Naive thymus-derived CD8-positive, alpha-beta T cell (primary cell): ENCODE results near the gene SCTR. TPM values are rescaled to one million over a fixed set of nuclear protein-coding genes. Genes with fewer than 3 reads are reported as not detected.

Experiments
- ATAC-seq, 2 donors: fragments of 150-1000 bp; cut with Tn5 transposase in 1 of 2; sonication (Bioruptor Pico), chemical (Tn5 transposase) in 1 of 2; 1 replicate in 1 of 2; 2 replicates in 1 of 2; pipeline ENCODE4 v1.10.0; 2021; ENCODE audit warnings: mild to moderate bottlenecking in 2 of 2, moderate library complexity in 2 of 2
- POLR2A ChIA-PET: fragments of 350-600 bp; sonication (Branson Sonifier 250); formaldehyde crosslinking; loops from one replicate; lab custom pipeline; 2021; ENCODE audit warnings: antibody characterized with exemption; lab: Charles Lee
- DNase-seq, 10 donors: peaks; one replicate each; pipeline versions ENCODE4 v3.0.0 to v3.0.0-alpha.2; 2020 to 2022
- H3K27ac Mint-ChIP-seq, 10 donors: one replicate each; pipeline ENCODE4 v1.8.0; 2020 to 2022; ENCODE audit warnings: mild to moderate bottlenecking in 10 of 10, mixed read lengths in 10 of 10, moderate library complexity in 4 of 10, inconsistent platforms in 1 of 10
- H3K27me3 Mint-ChIP-seq, 5 donors: one replicate each; pipeline ENCODE4 v1.8.0; 2021 to 2022; ENCODE audit warnings: mixed read lengths in 5 of 5
- H3K36me3 Mint-ChIP-seq, 3 donors: one replicate each; pipeline ENCODE4 v1.8.0; 2020 to 2022; ENCODE audit warnings: mixed read lengths in 3 of 3, mild to moderate bottlenecking in 2 of 3, inconsistent platforms in 1 of 3
- H3K4me1 Mint-ChIP-seq, 4 donors: one replicate each; pipeline ENCODE4 v1.8.0; 2021 to 2022; ENCODE audit warnings: mixed read lengths in 4 of 4
- H3K4me3 Mint-ChIP-seq, 10 donors: one replicate each; pipeline ENCODE4 v1.8.0; 2020 to 2022; ENCODE audit warnings: mild to moderate bottlenecking in 10 of 10, mixed read lengths in 10 of 10, moderate library complexity in 6 of 10, inconsistent platforms in 1 of 10
- H3K9me3 Mint-ChIP-seq, 9 donors: one replicate each; pipeline ENCODE4 v1.8.0; 2020 to 2022; ENCODE audit warnings: mixed read lengths in 9 of 9, mild to moderate bottlenecking in 3 of 9, inconsistent platforms in 1 of 9, moderate library complexity in 1 of 9
- polyA plus RNA-seq, 3 donors: library from polyadenylated mRNA; unstranded; fragments of 300-500 nt; fragmentation: Illumina TruSeq; gene quantifications; one replicate each; pipeline ENCODE4 v1.2.3, GENCODE V29; 2021
- total RNA-seq, 8 experiments: library from RNA in 2 of 8; stranded (reverse) in 2 of 8; gene quantifications; one replicate each; pipeline ENCODE4 v1.2.3 and lab custom pipeline; 2021 to 2026

Gene SCTR
- total and polyA plus RNA-seq, 5 experiments from 2014 or later = not detected

DNA sequence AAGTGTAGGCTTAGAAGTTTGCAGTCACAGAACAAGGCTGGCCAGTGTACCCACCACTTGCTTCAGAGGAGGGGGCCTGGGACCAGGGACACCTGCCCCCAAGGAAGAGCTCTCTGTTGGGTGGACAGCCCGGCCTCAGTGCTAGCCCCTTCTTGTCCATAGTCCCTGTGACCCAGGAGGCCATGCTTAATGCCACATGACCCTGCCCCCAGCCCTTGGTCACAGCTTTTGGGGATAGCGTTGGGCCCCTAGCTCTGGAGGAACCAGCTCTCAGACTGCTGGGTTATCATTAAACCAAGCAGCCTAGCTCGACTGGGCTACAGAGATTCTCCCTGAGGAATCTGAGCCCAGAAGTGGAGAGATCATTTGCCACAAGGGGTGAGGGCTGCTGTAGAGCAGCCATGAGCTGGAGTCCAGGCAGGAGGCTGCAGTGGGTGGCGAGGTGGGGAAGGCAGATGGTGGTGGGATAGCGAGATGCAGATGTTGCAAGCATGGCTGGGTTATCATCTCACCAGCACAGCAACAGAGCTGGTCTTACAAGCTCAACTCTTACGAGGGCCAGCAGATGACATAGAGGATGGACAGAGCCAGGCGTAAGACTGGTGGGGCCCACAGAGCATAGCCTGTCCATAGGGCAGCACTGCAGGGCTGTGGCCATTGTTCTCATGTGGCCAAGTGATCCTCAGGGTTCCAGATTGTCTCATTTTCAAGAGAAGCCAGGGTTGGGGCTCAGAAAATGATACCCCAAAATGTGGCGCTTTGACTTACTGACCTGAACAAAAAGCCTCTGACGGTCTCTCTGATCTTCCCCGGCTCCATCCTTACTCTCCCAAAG lies 99.8 kb downstream of the SCTR start:
- DNase-seq = no peak

DNA sequence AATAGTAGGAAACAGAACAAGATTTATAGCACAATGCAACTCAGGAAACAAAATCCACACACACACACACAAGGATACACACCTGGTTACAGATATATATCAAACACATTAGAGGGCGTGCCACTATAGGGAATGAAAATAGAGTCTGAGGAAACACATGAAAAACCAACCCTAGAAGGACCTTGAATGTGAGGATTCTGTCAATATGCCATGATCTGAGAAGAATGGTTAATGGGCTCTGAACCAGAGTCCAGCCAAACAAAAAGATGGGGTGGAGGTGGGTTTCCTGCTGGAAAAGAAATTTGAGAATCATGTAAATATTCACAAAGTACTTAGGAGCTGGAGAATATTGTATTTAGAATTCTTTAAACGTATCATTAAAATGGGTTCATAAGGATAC lies 100.5 kb downstream of the SCTR start:
- POLR2A ChIA-PET = no interaction called here
- Mint-ChIP-seq H3K27ac (no peak overlapping the region), H3K4me3 (no peak overlapping the region), H3K4me1 (no peaks in the 10 kb centered on the region), H3K36me3 (peaks cover 0 to 6% (median 3%) of the 10 kb centered on the region in 3 donors), H3K9me3 (peaks cover 0 to 14% (median 5%) of the 10 kb centered on the region in 9 donors), H3K27me3 (peaks cover 26 to 61% (median 36%) of the 10 kb centered on the region in 5 donors)
- ATAC-seq (no peak), DNase-seq (no peak)

More for the DNA sequence above, 99.8 kb downstream of the SCTR start:
- Mint-ChIP-seq H3K27ac (no peak overlapping the region), H3K9me3 (peaks cover 0 to 14% (median 5%) of the 10 kb centered on the region in 9 donors), H3K4me1 (no peaks in the 10 kb centered on the region), H3K27me3 (peaks cover 29 to 67% (median 40%) of the 10 kb centered on the region in 5 donors), H3K4me3 (no peak overlapping the region), H3K36me3 (peaks cover 0 to 6% (median 3%) of the 10 kb centered on the region in 3 donors)
- ATAC-seq = no peak
- POLR2A ChIA-PET = no interaction called here

DNA sequence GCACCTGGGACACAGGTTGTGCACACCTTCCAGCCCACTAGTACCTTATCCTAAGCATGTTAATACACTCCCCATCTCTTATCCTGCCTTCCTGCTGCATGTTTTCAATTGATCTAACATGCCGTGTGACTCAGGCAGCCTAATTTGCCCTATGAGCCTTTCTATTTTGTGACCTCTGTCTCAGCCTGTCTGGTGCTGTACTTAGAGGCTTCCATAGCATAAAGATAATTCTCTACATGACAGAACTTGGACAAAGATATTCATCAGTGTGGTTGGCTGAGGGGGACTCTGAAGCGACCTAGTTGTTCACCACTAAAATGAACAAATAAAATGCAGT lies 101.2 kb downstream of the SCTR start:
- H3K4me1 Mint-ChIP-seq = no peaks in the 10 kb centered on the region
- H3K9me3 Mint-ChIP-seq = peaks cover 0 to 14% (median 5%) of the 10 kb centered on the region in 9 donors
- H3K27ac Mint-ChIP-seq = no peak overlapping the region
- peaks cover 0 to 6% (median 3%) of the 10 kb centered on the region in 3 donors for H3K36me3 Mint-ChIP-seq
- POLR2A ChIA-PET = no interaction called here
- ATAC-seq (no peak), DNase-seq (no peak)
- peaks cover 24 to 54% (median 33%) of the 10 kb centered on the region in 5 donors for H3K27me3 Mint-ChIP-seq
- H3K4me3 Mint-ChIP-seq = no peak overlapping the region

GRCh38 chr2:119422360-119423107 lies 101.7 kb downstream of the SCTR start:
- H3K27ac Mint-ChIP-seq = no peak overlapping the region
- peaks cover 0 to 14% (median 5%) of the 10 kb centered on the region in 9 donors for H3K9me3 Mint-ChIP-seq
- H3K27me3 Mint-ChIP-seq = peaks cover 19 to 49% (median 27%) of the 10 kb centered on the region in 5 donors
- no peak overlapping the region for H3K4me3 Mint-ChIP-seq
- ATAC-seq (no peak), DNase-seq (no peak)
- H3K36me3 Mint-ChIP-seq = peaks cover 0 to 6% (median 3%) of the 10 kb centered on the region in 3 donors
- no peaks in the 10 kb centered on the region for H3K4me1 Mint-ChIP-seq
- POLR2A ChIA-PET = no interaction called here

- ATAC-seq (no peak), DNase-seq (no peak)
- Mint-ChIP-seq H3K27me3 (peaks cover 15 to 43% (median 23%) of the 10 kb centered on the region in 5 donors), H3K4me1 (no peaks in the 10 kb centered on the region), H3K27ac (no peak overlapping the region), H3K9me3 (peaks cover 0 to 14% (median 5%) of the 10 kb centered on the region in 9 donors), H3K4me3 (no peak overlapping the region), H3K36me3 (peaks cover 0 to 6% (median 3%) of the 10 kb centered on the region in 3 donors)
- POLR2A ChIA-PET = no interaction called here
Observed at GRCh38 chr2:119421741-119422140, 102.5 kb downstream of the SCTR start.

DNA sequence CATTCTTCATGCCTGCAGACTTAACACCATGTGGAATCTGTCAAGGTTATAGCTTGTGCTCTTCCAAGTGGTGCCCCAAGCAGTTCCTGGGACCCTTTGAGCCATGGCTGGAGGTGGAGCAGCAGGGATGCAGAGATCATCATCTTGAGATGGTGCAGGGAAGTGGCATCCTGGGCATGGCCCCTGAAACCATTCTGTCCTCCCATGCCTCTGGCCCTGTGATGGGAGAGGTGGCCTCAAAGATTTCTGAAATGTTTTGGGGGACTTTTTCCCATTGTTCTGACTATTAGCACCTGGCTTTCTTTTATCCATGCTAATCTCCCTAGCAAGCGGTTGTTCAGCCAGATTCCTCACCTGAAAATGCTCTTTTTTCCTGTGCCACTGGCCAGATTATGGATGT lies 103.0 kb downstream of the SCTR start:
- peaks cover 10 to 39% (median 21%) of the 10 kb centered on the region in 5 donors for H3K27me3 Mint-ChIP-seq
- DNase-seq (no peak), ATAC-seq (no peak)
- peaks cover 0 to 3% (median 0%) of the 10 kb centered on the region in 4 donors for H3K4me1 Mint-ChIP-seq
- H3K36me3 Mint-ChIP-seq = peaks cover 0 to 6% (median 3%) of the 10 kb centered on the region in 3 donors
- H3K27ac Mint-ChIP-seq = no peak overlapping the region
- H3K4me3 Mint-ChIP-seq = no peak overlapping the region
- POLR2A ChIA-PET = no interaction called here
- peaks cover 0 to 14% (median 5%) of the 10 kb centered on the region in 9 donors for H3K9me3 Mint-ChIP-seq

- peaks cover 3 to 29% (median 13%) of the 10 kb centered on the region in 5 donors for H3K27me3 Mint-ChIP-seq
Observed at GRCh38 chr2:119419803-119420508, 104.3 kb downstream of the SCTR start.

DNA sequence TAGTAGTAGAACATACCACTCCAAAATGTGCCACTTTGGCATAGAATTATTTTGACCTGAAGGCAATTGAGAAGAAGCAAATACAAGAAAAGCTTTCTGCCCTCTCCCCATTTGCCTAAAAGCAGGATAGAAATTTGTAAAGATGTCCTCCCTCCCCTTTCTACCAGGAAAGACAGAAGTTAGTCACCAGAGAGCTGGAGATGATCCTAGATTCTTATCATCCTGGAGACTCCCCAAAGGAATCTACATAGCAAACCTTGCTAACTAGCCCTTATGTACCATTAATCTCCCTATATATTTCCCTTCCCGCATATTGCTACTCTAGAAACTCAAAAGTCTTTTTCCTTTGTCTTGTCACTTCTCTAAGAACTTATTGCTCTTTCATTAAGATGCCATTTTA lies 105.2 kb downstream of the SCTR start:
- peaks cover 2 to 17% (median 7%) of the 10 kb centered on the region in 4 donors for H3K4me1 Mint-ChIP-seq
- peaks cover 0 to 14% (median 5%) of the 10 kb centered on the region in 9 donors for H3K9me3 Mint-ChIP-seq
- H3K27ac Mint-ChIP-seq = no peak overlapping the region
- no peak overlapping the region for H3K4me3 Mint-ChIP-seq
- DNase-seq = no peak
- H3K27me3 Mint-ChIP-seq = peaks cover 3 to 28% (median 8%) of the 10 kb centered on the region in 5 donors
- peaks cover 0 to 6% (median 3%) of the 10 kb centered on the region in 3 donors for H3K36me3 Mint-ChIP-seq
- no peak for ATAC-seq
- POLR2A ChIA-PET = no interaction called here

More at GRCh38 chr2:119419803-119420508, 104.3 kb downstream of the SCTR start:
- POLR2A ChIA-PET = no interaction called here
- peaks cover 2 to 8% (median 5%) of the 10 kb centered on the region in 4 donors for H3K4me1 Mint-ChIP-seq
- peak overlapping the region in 1 of 10 donors; percentile 8 for H3K27ac Mint-ChIP-seq
- H3K4me3 Mint-ChIP-seq = no peak overlapping the region
- DNase-seq = no peak
- peaks cover 0 to 6% (median 3%) of the 10 kb centered on the region in 3 donors for H3K36me3 Mint-ChIP-seq
- peaks cover 0 to 14% (median 5%) of the 10 kb centered on the region in 9 donors for H3K9me3 Mint-ChIP-seq
- no peak for ATAC-seq

DNA sequence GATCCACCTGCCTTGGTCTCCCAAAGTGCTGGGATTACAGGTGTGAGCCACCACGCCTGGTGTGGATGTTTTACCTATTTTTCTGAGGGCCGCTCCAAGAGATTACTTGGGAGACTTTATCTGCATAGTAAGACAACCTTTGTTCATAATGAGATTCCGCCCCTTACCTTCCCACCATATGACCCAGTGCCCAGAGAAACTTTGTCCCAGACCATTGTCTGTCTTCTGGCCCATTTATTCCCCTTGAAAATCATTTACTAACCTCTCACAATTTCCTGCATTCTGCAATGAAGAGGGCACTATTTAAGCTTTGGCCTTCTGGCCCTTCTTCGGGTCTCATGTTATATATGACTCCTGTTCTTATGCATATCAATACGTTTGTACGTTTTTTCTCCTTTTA lies 106.4 kb downstream of the SCTR start:
- Mint-ChIP-seq H3K4me3 (no peak overlapping the region), H3K27me3 (peaks cover 0 to 19% (median 3%) of the 10 kb centered on the region in 5 donors), H3K9me3 (peaks cover 0 to 14% (median 5%) of the 10 kb centered on the region in 9 donors), H3K4me1 (peaks cover 2 to 17% (median 9%) of the 10 kb centered on the region in 4 donors), H3K36me3 (peaks cover 0 to 6% (median 3%) of the 10 kb centered on the region in 3 donors), H3K27ac (no peak overlapping the region)
- POLR2A ChIA-PET = no interaction called here
- ATAC-seq (no peak), DNase-seq (no peak)

- peaks cover 0 to 4% (median 0%) of the 10 kb centered on the region in 9 donors for H3K9me3 Mint-ChIP-seq
- ATAC-seq (no peak), DNase-seq (no peak)
- H3K27ac Mint-ChIP-seq = no peak overlapping the region
- H3K36me3 Mint-ChIP-seq = no peaks in the 10 kb centered on the region
- no peak overlapping the region for H3K4me3 Mint-ChIP-seq
- POLR2A ChIA-PET = no interaction called here
- peaks cover 0 to 9% (median 2%) of the 10 kb centered on the region in 5 donors for H3K27me3 Mint-ChIP-seq
- H3K4me1 Mint-ChIP-seq = peaks cover 2 to 17% (median 9%) of the 10 kb centered on the region in 4 donors
Observed at GRCh38 chr2:119416299-119416923, 107.9 kb downstream of the SCTR start.

- Mint-ChIP-seq H3K27me3 (peaks cover 0 to 9% (median 2%) of the 10 kb centered on the region in 5 donors), H3K27ac (peak overlapping the region in 3 of 10 donors; percentile 9 to 39 (median 36)), H3K4me1 (peaks cover 2 to 17% (median 9%) of the 10 kb centered on the region in 4 donors), H3K4me3 (peak overlapping the region in 1 of 10 donors; percentile 34), H3K9me3 (no peaks in the 10 kb centered on the region), H3K36me3 (no peaks in the 10 kb centered on the region)
- POLR2A ChIA-PET = no interaction called here
- DNase-seq (no peak), ATAC-seq (no peak)
Observed at GRCh38 chr2:119415630-119416029, 108.7 kb downstream of the SCTR start.

- Mint-ChIP-seq H3K4me3 (no peak overlapping the region), H3K4me1 (peaks cover 2 to 17% (median 9%) of the 10 kb centered on the region in 4 donors), H3K9me3 (no peaks in the 10 kb centered on the region), H3K36me3 (no peaks in the 10 kb centered on the region), H3K27me3 (peaks cover 0 to 4% (median 2%) of the 10 kb centered on the region in 5 donors), H3K27ac (peak overlapping the region in 2 of 10 donors; percentile 13 to 39)
- no peak for ATAC-seq
- no peak for DNase-seq
- POLR2A ChIA-PET = no interaction called here
Observed at GRCh38 chr2:119414894-119415293, 109.4 kb downstream of the SCTR start.
